T-cell (primary cell): ENCODE measurements around the gene STARD10. TPM values are rescaled to one million over a fixed set of nuclear protein-coding genes. Genes with fewer than 3 reads are reported as not detected.
A peak's percentile ranks its signal among the peaks of the same experiment; 100 is the strongest.

ENCODE experiments used
- ATAC-seq, 4 experiments: fragments of 200-7000 bp in 3 of 4; fragments of 150-1000 bp in 1 of 4; cut with Tn5 transposase; replicated peaks in 1 of 4; 1 replicate in 3 of 4; 2 replicates in 1 of 4; pipeline ENCODE4 v1.10.0; 2021; ENCODE audit warnings: moderate library complexity in 3 of 4, mild to moderate bottlenecking in 2 of 4, moderate number of reproducible peaks in 1 of 4
- CTCF ChIA-PET, 2 donors: fragments of 300-600 bp; sonication (Branson Sonifier 250); formaldehyde crosslinking; loops; one replicate each; lab custom pipeline; 2022; ENCODE audit warnings: antibody characterized with exemption in 2 of 2; lab: Charles Lee
- POLR2A ChIA-PET, 2 donors: fragments of 300-600 bp; sonication (Branson Sonifier 250); formaldehyde crosslinking; loops; one replicate each; lab custom pipeline; 2022; ENCODE audit warnings: antibody characterized with exemption in 2 of 2; lab: Charles Lee
- DNase-seq, 35 experiments: peaks; one replicate each; pipeline versions ENCODE4 v3.0.0 to v3.0.0-alpha.2; 2013 to 2023
- H3K27ac ChIP-seq: one replicate; pipeline ENCODE4 v1.5.1; 2013; ENCODE audit warnings: low read length
- H3K27me3 ChIP-seq, 2 experiments: replicated peaks in 1 of 2; 1 replicate in 1 of 2; 2 replicates in 1 of 2; pipeline versions ENCODE4 v1.6.1 to v1.7.0; 2013; ENCODE audit warnings: low read length in 1 of 2, mixed read lengths in 1 of 2; ENCODE audit not compliant: control insufficient read depth in 2 of 2, insufficient read depth in 2 of 2; ENCODE audit errors: extremely low read depth in 1 of 2
- H3K36me3 ChIP-seq, 2 donors: 1 replicate in 1 of 2; 2 replicates in 1 of 2; pipeline versions ENCODE4 v1.6.1 to v1.7.0; 2013; ENCODE audit warnings: low read length in 1 of 2; ENCODE audit not compliant: control insufficient read depth in 2 of 2, insufficient read depth in 1 of 2; ENCODE audit errors: extremely low read depth in 1 of 2
- H3K4me1 ChIP-seq, 2 experiments: 1 replicate in 1 of 2; 2 replicates in 1 of 2; pipeline versions ENCODE4 v1.6.1 to v1.7.0; 2013; ENCODE audit warnings: low read length in 2 of 2, mixed read lengths in 1 of 2; ENCODE audit not compliant: insufficient read depth in 2 of 2, control insufficient read depth in 1 of 2; ENCODE audit errors: extremely low read depth in 1 of 2
- H3K4me3 ChIP-seq, 2 donors: 1 replicate in 1 of 2; 2 replicates in 1 of 2; pipeline versions ENCODE4 v1.5.1 to v1.7.0; 2013; ENCODE audit warnings: mild to moderate bottlenecking in 2 of 2, low read length in 1 of 2, moderate library complexity in 1 of 2; ENCODE audit not compliant: control insufficient read depth in 1 of 2; ENCODE audit errors: extremely low read depth in 1 of 2
- H3K9me3 ChIP-seq: 2 replicates; pipeline ENCODE4 v1.7.0; 2013
- H3K27ac Mint-ChIP-seq, 2 donors: one replicate each; pipeline ENCODE4 v1.8.0; 2020 to 2021; ENCODE audit warnings: mild to moderate bottlenecking in 2 of 2, mixed read lengths in 2 of 2
- H3K27me3 Mint-ChIP-seq, 2 donors: one replicate each; pipeline ENCODE4 v1.8.0; 2021 to 2022; ENCODE audit warnings: mixed read lengths in 2 of 2
- H3K36me3 Mint-ChIP-seq: one replicate; pipeline ENCODE4 v1.8.0; 2021; ENCODE audit warnings: mixed read lengths
- H3K4me1 Mint-ChIP-seq, 3 donors: one replicate each; pipeline ENCODE4 v1.8.0; 2020 to 2022; ENCODE audit warnings: mixed read lengths in 3 of 3, mild to moderate bottlenecking in 1 of 3
- H3K4me3 Mint-ChIP-seq, 3 donors: one replicate each; pipeline ENCODE4 v1.8.0; 2020 to 2022; ENCODE audit warnings: mild to moderate bottlenecking in 3 of 3, mixed read lengths in 3 of 3, moderate library complexity in 3 of 3
- H3K9me3 Mint-ChIP-seq, 3 donors: one replicate each; pipeline ENCODE4 v1.8.0; 2020 to 2022; ENCODE audit warnings: mixed read lengths in 3 of 3
- WGBS: methylation state at CpG from one replicate; pipeline ENCODE4 v1.1.5; 2013; ENCODE audit warnings: missing lambda C conversion rate; ENCODE audit not compliant: insufficient coverage; 5-methylcytosine and 5-hydroxymethylcytosine counted together
- total RNA-seq, 35 experiments: library from RNA in 6 of 35; stranded (reverse) in 6 of 35; fragments of 120-200 nt in 1 of 35; gene quantifications; one replicate each; pipeline versions ENCODE4 v1.2.1 to v1.2.4 and lab custom pipeline; 2013 to 2026

Gene STARD10
- total RNA-seq, 5 donors from 2014 or later (not counting 1 experiment from before 2014, with no cell fraction given) = 11.1 to 24.9 (median 19.1) TPM

DNA sequence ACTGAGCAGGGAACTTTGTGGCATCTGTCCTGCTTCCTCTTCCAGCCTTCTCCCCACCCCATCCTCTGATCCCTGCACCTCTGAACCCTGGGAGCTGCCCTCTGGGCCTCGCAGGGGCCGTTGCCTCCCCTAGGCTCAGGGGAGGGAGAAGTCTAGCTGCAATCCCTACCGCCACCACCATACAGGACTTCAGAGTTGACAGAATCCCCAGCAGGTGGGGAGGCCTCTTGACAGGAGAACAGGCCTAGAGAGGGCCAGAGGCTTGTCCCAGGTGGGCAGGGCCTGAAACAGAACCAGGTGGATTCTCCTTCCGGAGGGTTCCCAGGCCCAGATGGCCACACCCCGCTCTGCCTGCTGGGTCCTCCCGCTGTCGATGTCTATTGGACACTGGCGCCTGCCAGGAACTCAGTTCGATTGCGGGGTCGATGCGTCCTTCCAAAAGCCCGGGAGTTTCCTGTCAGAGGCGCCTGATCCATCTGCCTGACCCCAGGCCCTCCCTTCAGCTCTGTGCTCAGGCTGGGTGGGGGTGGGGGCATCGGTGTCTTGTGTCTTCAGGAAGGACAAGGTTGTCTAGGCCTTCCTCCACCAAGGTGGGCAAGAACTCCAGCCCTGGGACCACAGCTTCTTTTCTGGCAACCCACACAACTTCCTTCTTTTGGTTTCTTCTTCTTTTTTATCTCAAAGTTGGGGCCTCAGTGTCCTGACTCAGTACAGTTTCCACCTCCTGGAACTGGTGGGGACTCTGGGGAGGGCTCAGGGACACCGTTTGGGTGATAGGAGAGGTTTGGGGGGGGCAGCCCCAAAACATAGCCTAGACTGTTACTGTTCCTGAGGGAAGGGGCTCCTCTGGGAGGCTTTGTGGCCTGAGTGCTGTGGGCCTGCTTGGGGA lies 6.4 kb downstream of the STARD10 start:
- ChIA-PET CTCF (interaction anchor here in 1 of 2 donors (0.8 to 1.3 kb wide), 2 partner anchors 197 to 567 kb away, joined by 3 read pairs; no protein-coding TSS in a partner anchor), POLR2A (interaction anchor here in 1 of 2 donors (0.9 kb wide), 1 partner anchor 60 kb away, joined by 3 read pairs; no protein-coding TSS in a partner anchor)
- Histone ChIP-seq H3K4me1 (peaks cover 0 to 13% of the 10 kb centered on the region in 2 experiments), H3K27ac (no peak overlapping the region), H3K4me3 (no peak overlapping the region), H3K9me3 (no peaks in the 10 kb centered on the region), H3K36me3 (no peaks in the 10 kb centered on the region), H3K27me3 (no peaks in the 10 kb centered on the region)
- peaks cover 10 to 18% (median 14%) of the 10 kb centered on the region in 3 donors for H3K4me1 Mint-ChIP-seq
- H3K36me3 Mint-ChIP-seq = no peaks in the 10 kb centered on the region
- no peaks in the 10 kb centered on the region for H3K9me3 Mint-ChIP-seq
- WGBS = 73% methylated on average over 6 of the region's 16 CpGs
- no peaks in the 10 kb centered on the region for H3K27me3 Mint-ChIP-seq
- DNase-seq (peak in 1 of 35 experiments; percentile 17), ATAC-seq (peak in 1 of 4 experiments; percentile 60)
- no peak overlapping the region for H3K4me3 Mint-ChIP-seq
- peak overlapping the region in 1 of 2 donors; percentile 61 for H3K27ac Mint-ChIP-seq

DNA sequence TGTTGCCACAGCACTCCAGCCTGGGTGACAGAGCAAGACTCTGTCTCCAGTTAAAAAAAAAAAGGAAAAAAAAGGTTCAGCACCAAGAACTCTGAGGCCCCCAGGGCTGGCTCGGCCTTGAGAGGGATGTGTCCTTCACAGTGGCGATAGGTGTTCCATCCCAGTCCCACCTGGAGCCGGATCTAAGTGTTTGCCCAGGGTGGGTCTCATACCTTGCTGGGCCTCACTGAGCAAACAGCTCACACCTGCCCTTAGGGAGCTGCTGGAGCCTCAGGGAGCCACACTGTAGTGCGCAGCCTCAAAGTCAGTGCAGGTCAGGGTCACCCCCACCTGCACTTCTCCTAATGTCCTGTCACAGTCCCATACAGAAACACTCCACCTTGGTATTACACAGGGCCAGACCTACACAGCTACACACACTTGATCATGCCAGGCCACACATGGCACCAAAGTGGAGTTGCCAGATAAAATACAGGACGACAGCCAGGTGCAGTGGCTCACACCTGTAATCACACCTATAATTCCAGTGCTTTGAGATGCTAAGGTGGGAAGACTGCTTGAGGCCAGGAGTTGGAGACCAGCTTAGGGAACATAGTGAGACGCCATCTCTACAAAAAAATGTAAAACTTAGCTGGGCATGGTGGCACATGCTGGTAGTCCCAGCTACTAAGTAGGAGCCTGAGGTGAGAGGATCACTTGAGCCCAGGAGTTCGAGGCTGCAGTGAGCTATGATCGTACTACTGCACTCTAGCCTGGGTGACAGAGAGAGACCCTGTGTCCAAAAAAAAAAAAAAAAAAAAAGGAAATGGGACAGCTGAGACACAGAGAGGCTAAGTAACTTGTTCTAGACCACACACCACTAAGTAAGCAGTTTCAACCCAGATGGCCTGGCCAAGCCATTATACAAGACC lies 7.3 kb downstream of the STARD10 start:
- H3K4me1 ChIP-seq = peaks cover 0 to 16% of the 10 kb centered on the region in 2 experiments
- no peaks in the 10 kb centered on the region for H3K9me3 Mint-ChIP-seq
- peak in 1 of 4 experiments; percentile 10 for ATAC-seq
- no peak overlapping the region for H3K4me3 Mint-ChIP-seq
- DNase-seq = no peak
- no peak overlapping the region for H3K27ac ChIP-seq
- no peaks in the 10 kb centered on the region for H3K27me3 Mint-ChIP-seq
- H3K9me3 ChIP-seq = no peaks in the 10 kb centered on the region
- 95% methylated on average over 4 of the region's 8 CpGs for whole genome bisulfite sequencing
- H3K36me3 Mint-ChIP-seq = no peaks in the 10 kb centered on the region
- peaks cover 0 to 4% of the 10 kb centered on the region in 2 experiments for H3K27me3 ChIP-seq
- no peak overlapping the region for H3K4me3 ChIP-seq
- H3K4me1 Mint-ChIP-seq = peaks cover 13 to 21% (median 17%) of the 10 kb centered on the region in 3 donors
- H3K36me3 ChIP-seq = no peaks in the 10 kb centered on the region
- POLR2A ChIA-PET = interaction anchor here in 1 of 2 donors (0.6 kb wide), 1 partner anchor 12 kb away, joined by 3 read pairs; no protein-coding TSS in a partner anchor
- CTCF ChIA-PET = interaction anchor here in 1 of 2 donors (0.8 to 1.3 kb wide), 2 partner anchors 196 to 568 kb away, joined by 3 read pairs; no protein-coding TSS in a partner anchor
- H3K27ac Mint-ChIP-seq = no peak overlapping the region

DNA sequence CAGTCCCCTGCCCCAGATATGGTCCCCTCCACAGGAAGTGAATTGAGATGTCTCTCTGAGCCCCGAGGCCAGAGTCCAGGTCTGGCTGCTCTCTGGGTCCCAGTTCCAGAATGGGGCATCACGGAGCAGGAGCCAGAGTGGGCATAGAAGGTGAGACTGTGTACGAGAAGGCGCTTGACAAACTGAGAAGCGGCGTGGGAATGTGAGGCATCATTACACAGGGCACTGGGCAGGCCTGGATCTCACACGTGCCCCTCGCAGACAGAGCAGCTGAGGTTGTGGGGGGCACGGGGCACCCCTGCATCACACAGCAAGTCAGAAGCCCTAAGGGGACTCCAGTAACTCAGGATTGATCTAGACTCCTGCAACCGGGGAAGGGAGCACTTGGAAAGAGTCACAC lies 9.2 kb downstream of the STARD10 start:
- peaks cover 21 to 28% (median 27%) of the 10 kb centered on the region in 3 donors for H3K4me1 Mint-ChIP-seq
- 90% methylated on average over 8 of the region's 10 CpGs for WGBS
- H3K36me3 ChIP-seq = no peaks in the 10 kb centered on the region
- ChIA-PET CTCF (no interaction called here), POLR2A (no interaction called here)
- no peak overlapping the region for H3K4me3 Mint-ChIP-seq
- no peaks in the 10 kb centered on the region for H3K36me3 Mint-ChIP-seq
- no peak for DNase-seq
- no peak overlapping the region for H3K4me3 ChIP-seq
- H3K27me3 ChIP-seq = peaks cover 0 to 7% of the 10 kb centered on the region in 2 experiments
- no peaks in the 10 kb centered on the region for H3K9me3 Mint-ChIP-seq
- H3K4me1 ChIP-seq = peaks cover 0 to 30% of the 10 kb centered on the region in 2 experiments
- no peak overlapping the region for H3K27ac Mint-ChIP-seq
- no peak overlapping the region for H3K27ac ChIP-seq
- ATAC-seq = no peak
- no peaks in the 10 kb centered on the region for H3K9me3 ChIP-seq
- no peaks in the 10 kb centered on the region for H3K27me3 Mint-ChIP-seq

DNA sequence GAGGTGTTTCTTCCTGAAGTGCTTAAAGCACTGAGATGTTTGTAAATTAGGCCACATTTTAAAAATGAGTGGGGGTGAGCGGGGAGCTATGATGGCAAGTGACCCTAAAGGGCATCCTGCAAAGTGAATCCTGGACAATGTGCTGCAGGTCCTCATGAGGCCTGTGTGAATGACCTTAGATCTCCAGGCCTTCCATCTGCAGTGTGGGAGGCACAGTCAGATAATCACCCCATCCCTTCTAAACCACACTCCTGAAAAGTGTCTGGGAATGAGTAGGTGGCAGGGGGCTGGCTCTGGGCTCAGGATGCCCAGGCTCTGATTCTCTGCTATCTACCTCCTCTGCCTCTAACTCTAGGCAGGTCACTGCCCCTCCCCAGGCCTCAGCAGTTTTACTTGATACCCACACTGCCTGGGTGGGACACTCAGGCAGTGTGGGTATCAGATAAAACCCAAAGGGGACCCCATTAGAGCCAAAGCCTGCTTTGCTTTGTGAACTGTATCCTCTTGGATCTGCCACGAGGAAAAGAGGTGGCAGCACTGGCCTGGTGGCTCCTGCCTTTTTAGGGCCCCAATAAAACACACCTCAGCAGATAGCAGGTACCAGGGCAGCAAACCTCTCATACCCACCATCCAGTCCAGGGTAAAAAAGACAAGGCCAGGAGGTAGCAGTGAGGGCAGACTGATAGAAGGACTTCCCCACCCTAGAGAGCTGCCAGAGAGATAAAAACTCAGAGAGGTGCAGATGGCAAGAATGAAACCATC lies 10.5 kb downstream of the STARD10 start:
- 100% methylated on average over 1 of the region's 2 CpGs for WGBS
- peak overlapping the region; percentile 73 to 80 (median 78) for H3K4me3 Mint-ChIP-seq

DNA sequence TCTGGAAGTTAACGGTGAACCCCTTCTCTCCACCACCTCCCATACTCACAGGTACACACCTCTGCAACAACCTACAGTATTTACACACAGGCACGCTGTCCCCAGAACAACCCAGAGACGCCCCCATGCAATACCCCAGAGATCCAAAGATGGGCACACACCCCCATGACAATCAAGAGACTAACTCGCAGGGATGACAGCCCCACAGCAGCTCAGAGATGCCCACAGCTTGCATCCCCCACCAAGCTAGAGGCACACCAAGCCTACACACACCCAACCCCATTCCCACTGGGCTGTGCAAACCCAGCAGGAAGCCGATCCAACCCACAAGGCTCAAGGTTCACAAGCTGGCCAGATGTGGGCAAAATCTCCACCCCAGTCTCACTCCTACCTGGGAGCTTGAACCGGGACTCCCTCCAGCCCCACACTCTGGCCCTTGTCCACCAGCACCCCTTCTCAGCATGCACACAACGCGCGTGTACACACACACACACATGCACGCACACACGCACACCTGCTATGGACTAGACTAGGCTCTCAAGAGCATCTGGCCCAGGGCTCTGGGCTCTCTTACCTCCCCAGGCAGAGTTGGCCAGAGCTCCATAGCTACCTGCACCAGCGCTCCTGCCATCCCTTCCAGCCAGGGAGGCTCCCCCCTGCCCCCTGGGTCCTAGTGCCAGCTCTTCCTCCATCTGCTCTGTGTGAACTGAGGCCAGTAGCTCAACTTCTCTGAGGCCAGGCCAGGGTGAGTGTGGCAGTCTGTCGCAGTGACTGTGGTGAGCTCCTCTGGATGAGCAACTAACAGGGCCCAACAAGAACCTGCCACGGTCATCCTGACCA lies 11.5 kb downstream of the STARD10 start:
- no peak overlapping the region for H3K27ac ChIP-seq

More for the DNA sequence above, 10.5 kb downstream of the STARD10 start:
- no peak overlapping the region for H3K27ac ChIP-seq
- no peak overlapping the region for H3K4me3 ChIP-seq
- POLR2A ChIA-PET = no interaction called here
- peaks cover 28 to 34% (median 32%) of the 10 kb centered on the region in 3 donors for H3K4me1 Mint-ChIP-seq
- H3K9me3 Mint-ChIP-seq = no peaks in the 10 kb centered on the region
- CTCF ChIA-PET = interaction anchor here (0.5 to 1.3 kb wide), 2 partner anchors 10 to 134 kb away, joined by 3 to 4 read pairs; no protein-coding TSS in a partner anchor
- peaks cover 0 to 34% of the 10 kb centered on the region in 2 experiments for H3K4me1 ChIP-seq
- no peaks in the 10 kb centered on the region for H3K9me3 ChIP-seq
- no peak for ATAC-seq
- H3K27me3 Mint-ChIP-seq = no peaks in the 10 kb centered on the region
- H3K27ac Mint-ChIP-seq = no peak overlapping the region
- peaks cover 0 to 7% of the 10 kb centered on the region in 2 experiments for H3K27me3 ChIP-seq
- H3K36me3 Mint-ChIP-seq = no peaks in the 10 kb centered on the region
- no peaks in the 10 kb centered on the region for H3K36me3 ChIP-seq
- DNase-seq = no peak

More for the DNA sequence above, 11.5 kb downstream of the STARD10 start:
- no peaks in the 10 kb centered on the region for H3K27me3 Mint-ChIP-seq
- Histone ChIP-seq H3K9me3 (no peaks in the 10 kb centered on the region), H3K4me3 (peak overlapping the region; percentile 8 to 49), H3K36me3 (no peaks in the 10 kb centered on the region), H3K27me3 (peaks cover 0 to 7% of the 10 kb centered on the region in 2 experiments), H3K4me1 (peaks cover 0 to 29% of the 10 kb centered on the region in 2 experiments)
- H3K27ac Mint-ChIP-seq = peak overlapping the region in 1 of 2 donors; percentile 37
- POLR2A ChIA-PET = interaction anchor here in 1 of 2 donors (0.5 kb wide), 1 partner anchor 38 kb away, joined by 5 read pairs; no protein-coding TSS in a partner anchor
- no peaks in the 10 kb centered on the region for H3K9me3 Mint-ChIP-seq
- H3K4me3 Mint-ChIP-seq = peak overlapping the region; percentile 73 to 80 (median 78)
- ATAC-seq = peak; percentile 41 to 56 (median 44)
- WGBS = 65% methylated on average over 13 of the region's 14 CpGs
- H3K4me1 Mint-ChIP-seq = peaks cover 24 to 33% (median 26%) of the 10 kb centered on the region in 3 donors
- no peaks in the 10 kb centered on the region for H3K36me3 Mint-ChIP-seq
- CTCF ChIA-PET = interaction anchor here (0.6 to 1.3 kb wide), 2 partner anchors 11 to 41 kb away, joined by 3 to 4 read pairs; no protein-coding TSS in a partner anchor
- DNase-seq = no peak
